K562 (cell line): Measurements from ENCODE around the gene NMT2. TPM values are rescaled to one million over a fixed set of nuclear protein-coding genes. Genes with fewer than 3 reads are reported as not detected.
"Not testable (repeated sequence)": the region's sequence is repeated elsewhere in the genome, so short reads cannot be mapped to it uniquely, and the experiment has no call there.

Experiments used
- ATAC-seq: fragments of 200-7000 bp; cut with Tn5 transposase; 3 replicates; pipeline ENCODE4 v1.9.1; 2020; ENCODE audit warnings: moderate library complexity
- BruUV-seq: library from RNA; stranded (reverse); fragments of 400-500 nt; replicated peaks from 2 replicates; lab custom pipeline; 2021; lab: Mats Ljungman, UMichigan
- CTCF ChIA-PET: fragments of 300-600 bp; formaldehyde crosslinking; extraction: SDS; loops from one replicate; lab custom pipeline; 2021; ENCODE audit warnings: low intra/inter-chr PET ratio; lab: Yijun Ruan, JAX
- POLR2A ChIA-PET: fragments of 300-600, 350-650 bp; sonication (Branson Sonifier 250); formaldehyde crosslinking; extraction: SDS; loops from one replicate; lab custom pipeline; 2021; ENCODE audit warnings: antibody characterized with exemption, inconsistent platforms; lab: Yijun Ruan, JAX
- DNase-seq, 4 experiments: peaks; one replicate each; pipeline versions ENCODE4 v3.0.0 to v3.0.0-alpha.2; 2011 to 2018; ENCODE audit warnings: low spot score in 3 of 4, mixed read lengths in 3 of 4; ENCODE audit errors: extremely low read depth in 1 of 4
- FAIRE-seq: peaks from 2 replicates; lab custom pipeline; 2011; peaks lifted over from hg19 to GRCh38; lab: Jason Lieb, UNC
- H2AFZ ChIP-seq: 2 replicates; pipeline ENCODE4 v1.6.0; 2011; ENCODE audit warnings: low read depth, low read length, control low read depth, inconsistent platforms
- H3K27ac ChIP-seq: fragments of 200-600 bp; 3 replicates; pipeline ENCODE4 v1.8.0; 2011; ENCODE audit warnings: low read depth, mild to moderate bottlenecking, control low read depth, inconsistent platforms, low read length, moderate library complexity, mixed read lengths; ENCODE audit errors: extremely low read depth
- H3K27me3 ChIP-seq, 2 experiments: fragments of 300-600 bp in 1 of 2; 2 replicates in 1 of 2; 3 replicates in 1 of 2; pipeline versions ENCODE4 v1.6.0 to v1.8.0; 2011; ENCODE audit warnings: inconsistent platforms in 2 of 2, low read length in 2 of 2, mild to moderate bottlenecking in 1 of 2, mixed read lengths in 1 of 2, moderate library complexity in 1 of 2; ENCODE audit not compliant: control insufficient read depth in 2 of 2, insufficient read depth in 2 of 2
- H3K36me3 ChIP-seq: fragments of 300-600 bp; 3 replicates; pipeline ENCODE4 v1.8.0; 2011; ENCODE audit warnings: mild to moderate bottlenecking, low read length, inconsistent platforms; ENCODE audit not compliant: control insufficient read depth, insufficient read depth
- H3K4me1 ChIP-seq, 2 experiments: fragments of 200-600 bp in 1 of 2; replicated peaks in 1 of 2; 2 replicates in 1 of 2; 3 replicates in 1 of 2; pipeline versions ENCODE4 v1.5.1 to v1.8.0; 2011; ENCODE audit warnings: inconsistent platforms in 2 of 2, low read length in 2 of 2, mild to moderate bottlenecking in 1 of 2, mixed read lengths in 1 of 2, moderate library complexity in 1 of 2; ENCODE audit not compliant: control insufficient read depth in 2 of 2, insufficient read depth in 2 of 2
- H3K4me2 ChIP-seq: 2 replicates; pipeline ENCODE4 v1.6.1; 2011; ENCODE audit warnings: low read length, control low read depth, inconsistent platforms, mixed read lengths; ENCODE audit not compliant: insufficient read depth
- H3K4me3 ChIP-seq: fragments of 200-600 bp; sonication (generic), shearing (Covaris generic); 2 replicates; pipeline ENCODE4 v1.5.1; 2016; ENCODE audit warnings: control low read depth, inconsistent platforms
- H3K79me2 ChIP-seq: fragments of 200-600 bp; 3 replicates; pipeline ENCODE4 v1.8.0; 2011; ENCODE audit warnings: low read length, inconsistent platforms; ENCODE audit not compliant: control insufficient read depth, insufficient read depth
- H3K9ac ChIP-seq, 2 experiments: 2 replicates each; pipeline versions ENCODE4 v1.6.0 to v1.6.1; 2011; ENCODE audit warnings: low read depth in 2 of 2, low read length in 2 of 2, control low read depth in 1 of 2, inconsistent platforms in 1 of 2, mild to moderate bottlenecking in 1 of 2, mixed read lengths in 1 of 2; ENCODE audit not compliant: insufficient read depth in 1 of 2
- H3K9me1 ChIP-seq: one replicate; pipeline ENCODE4 v1.6.0; 2011; ENCODE audit warnings: inconsistent platforms, mild to moderate bottlenecking, low read length, moderate library complexity; ENCODE audit not compliant: control insufficient read depth, insufficient read depth
- H3K9me3 ChIP-seq: replicated peaks from 2 replicates; pipeline ENCODE4 v1.5.1; 2011; ENCODE audit warnings: low read depth, low read length, inconsistent platforms; ENCODE audit not compliant: control insufficient read depth, insufficient read depth
- H4K20me1 ChIP-seq: replicated peaks from 2 replicates; pipeline ENCODE4 v1.6.1; 2011; ENCODE audit warnings: low read length, inconsistent platforms, mixed read lengths; ENCODE audit not compliant: control insufficient read depth, insufficient read depth
- CREB3 ChIP-seq: fragments of 450-650 bp; conservative IDR thresholded peaks from 2 replicates; pipeline ENCODE4 v1.6.1; 2016; ENCODE audit warnings: missing genetic modification characterization, low read depth, mild to moderate bottlenecking, missing compliant biosample characterization, moderate library complexity
- HMGXB4 ChIP-seq: sonication (generic); formaldehyde crosslinking; IDR thresholded peaks from 2 replicates; pipeline ENCODE4 v1.8.1; 2023; ENCODE audit warnings: mild to moderate bottlenecking, missing genetic modification reagents
- NRF1 ChIP-seq, 2 experiments: fragments of 450-650 bp; IDR thresholded peaks in 1 of 2; conservative IDR thresholded peaks in 1 of 2; 2 replicates each; pipeline ENCODE4 v1.6.1; 2014; ENCODE audit warnings: mild to moderate bottlenecking in 2 of 2
- TOE1 ChIP-seq, 2 experiments: fragments of 450-650 bp in 1 of 2; sonication (generic) in 1 of 2; formaldehyde crosslinking in 1 of 2; IDR thresholded peaks; 2 replicates each; pipeline versions ENCODE4 v1.7.1 to v1.8.0; 2016 to 2022; ENCODE audit warnings: borderline replicate concordance in 2 of 2, mild to moderate bottlenecking in 2 of 2, antibody characterized with exemption in 1 of 2, inconsistent platforms in 1 of 2, low read depth in 1 of 2, missing genetic modification reagents in 1 of 2, moderate library complexity in 1 of 2
- ZMIZ1 ChIP-seq, 2 experiments: fragments of 150-350 bp in 1 of 2; IDR thresholded peaks; 2 replicates each; pipeline ENCODE4 v1.6.1; 2012 to 2016; ENCODE audit warnings: low read depth in 2 of 2, low read length in 2 of 2, mild to moderate bottlenecking in 1 of 2, moderate library complexity in 1 of 2
- ZNF764 ChIP-seq: fragments of 250-450 bp; sonication (Bioruptor Pico); IDR thresholded peaks from 2 replicates; pipeline ENCODE4 v1.4.0; 2020; ENCODE audit warnings: low read depth, mild to moderate bottlenecking, moderate library complexity
- WGBS: fragments of 100-300 bp; shearing (Covaris generic); methylation state at CpG from one replicate; pipeline ENCODE4 v1.1.6; 2016; ENCODE audit warnings: low coverage, mixed read lengths; ENCODE audit not compliant: insufficient coverage; ENCODE audit errors: missing lambda C conversion rate; 5-methylcytosine and 5-hydroxymethylcytosine counted together
- in situ Hi-C: fragments of 300-500 bp; cut with MboI; formaldehyde crosslinking; loops from 4 replicates; pipeline ENCODE4 v1.15.0; 2018; ENCODE audit warnings: inconsistent platforms, mixed read lengths
- intact Hi-C: fragments of 100-400 bp; cut with micrococcal nuclease; formaldehyde crosslinking; loops from 2 replicates; pipeline ENCODE4 v1.14.2; 2022
- polyA plus RNA-seq, 8 experiments: library from polyadenylated mRNA; depleted of rRNA in 4 of 8; stranded (reverse) in 5 of 8; unstranded in 3 of 8; fragments of >200 nt; fragmentation: Nextera tagmentation in 2 of 8; fragmentation: Illumina TruSeq in 1 of 8; extraction: Ambion mirVana in 2 of 8; extraction: Trizol in 1 of 8; gene quantifications; 2 replicates each; pipeline versions ENCODE4 v1.2.1 to v1.2.3, GENCODE V29; 2011 to 2014; ENCODE audit warnings: inconsistent platforms in 1 of 8, missing spikeins in 1 of 8
- total RNA-seq, 7 experiments: library from RNA; depleted of rRNA in 6 of 7; stranded (reverse); fragments of >200 nt in 6 of 7; fragmentation: Illumina TruSeq in 2 of 7; extraction: Trizol in 2 of 7; gene quantifications; 2 replicates each; pipeline versions ENCODE4 v1.2.1 to v1.2.3, GENCODE V29; 2011 to 2021; ENCODE audit warnings: low replicate concordance in 1 of 7

Gene NMT2
- total and polyA plus RNA-seq, 9 of the 15 experiments (the other 6 are each of a cell fraction or from before 2014, with no cell fraction given), result 5.2 to 15.9 (median 10.8) TPM

- TF ChIP-seq CREB3 (tag) (no peak), NRF1 (conservative IDR thresholded peaks at IDR 0.05 in 1 of 2, IDR thresholded peaks at IDR 0.05 in 1 of 2) (no peak), HMGXB4 (no peak), TOE1 (IDR thresholded peaks at IDR 0.05; ENCODE audit: borderline replicate concordance) (no peak), TOE1 (CRISPR knock-in tag; IDR thresholded peaks at IDR 0.05; ENCODE audit: borderline replicate concordance, low read depth) (no peak), ZMIZ1 (IDR thresholded peaks at IDR 0.05; ENCODE audit: low read depth in 2 of 2, low read length in 2 of 2) (no peak), ZNF764 (CRISPR knock-in tag) (no peak)
Measured at GRCh38 chr10:15202639-15203038, 34.1 kb upstream of the NMT2 start (continued).

- H3K9me1 ChIP-seq, H3K27ac ChIP-seq, H3K4me3 ChIP-seq, DNase-seq, H3K79me2 ChIP-seq, intact Hi-C loops, H3K9ac ChIP-seq, H3K4me1 ChIP-seq, in situ Hi-C loops, FAIRE-seq, H2AFZ ChIP-seq, H3K36me3 ChIP-seq, CTCF ChIA-PET, ATAC-seq, H3K4me2 ChIP-seq, H4K20me1 ChIP-seq, BruUV-seq, H3K9me3 ChIP-seq: not testable (repeated sequence)
- WGBS, result 9% methylated on average over 8 of the region's 8 CpGs
- POLR2A ChIA-PET, result interaction anchor here (0.6 to 1.0 kb wide), 2 partner anchors 12 to 177 kb away, joined by 3 read pairs; no protein-coding TSS in a partner anchor
- peaks cover 0 to 16% of the 10 kb centered on the region in 2 experiments; a peak in 4 of 5 replicates for H3K27me3 ChIP-seq
Measured at GRCh38 chr10:15202301-15202621, 33.8 kb upstream of the NMT2 start.
